VCaP (cell line): ENCODE measurements around the gene MYDGF.
"Not testable (repeated sequence)": the region's sequence is repeated elsewhere in the genome, so short reads cannot be mapped to it uniquely, and the experiment has no call there.

ENCODE experiments used
- H3K27ac ChIP-seq: fragments of 450-650 bp; 2 replicates; pipeline ENCODE4 v1.5.1; 2017
- TF ChIP-seq, protein P1 (sequence below): fragments of 450-650 bp; conservative IDR thresholded peaks from 2 replicates; pipeline ENCODE4 v1.5.1; 2017; ENCODE audit warnings: mild to moderate bottlenecking, moderate library complexity

Gene MYDGF

GRCh38 chr19:4690361-4690760 lies 20.2 kb upstream of the MYDGF start:
- TF ChIP-seq, protein P1, sequence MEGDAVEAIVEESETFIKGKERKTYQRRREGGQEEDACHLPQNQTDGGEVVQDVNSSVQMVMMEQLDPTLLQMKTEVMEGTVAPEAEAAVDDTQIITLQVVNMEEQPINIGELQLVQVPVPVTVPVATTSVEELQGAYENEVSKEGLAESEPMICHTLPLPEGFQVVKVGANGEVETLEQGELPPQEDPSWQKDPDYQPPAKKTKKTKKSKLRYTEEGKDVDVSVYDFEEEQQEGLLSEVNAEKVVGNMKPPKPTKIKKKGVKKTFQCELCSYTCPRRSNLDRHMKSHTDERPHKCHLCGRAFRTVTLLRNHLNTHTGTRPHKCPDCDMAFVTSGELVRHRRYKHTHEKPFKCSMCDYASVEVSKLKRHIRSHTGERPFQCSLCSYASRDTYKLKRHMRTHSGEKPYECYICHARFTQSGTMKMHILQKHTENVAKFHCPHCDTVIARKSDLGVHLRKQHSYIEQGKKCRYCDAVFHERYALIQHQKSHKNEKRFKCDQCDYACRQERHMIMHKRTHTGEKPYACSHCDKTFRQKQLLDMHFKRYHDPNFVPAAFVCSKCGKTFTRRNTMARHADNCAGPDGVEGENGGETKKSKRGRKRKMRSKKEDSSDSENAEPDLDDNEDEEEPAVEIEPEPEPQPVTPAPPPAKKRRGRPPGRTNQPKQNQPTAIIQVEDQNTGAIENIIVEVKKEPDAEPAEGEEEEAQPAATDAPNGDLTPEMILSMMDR, result no peak
- H3K27ac ChIP-seq, result no peak overlapping the region

GRCh38 chr19:4689403-4689802 lies 19.3 kb upstream of the MYDGF start:
- TF ChIP-seq, protein P1, result no peak
- H3K27ac ChIP-seq, result no peak overlapping the region

- TF ChIP-seq, protein P1, result no peak
- H3K27ac ChIP-seq, result no peak overlapping the region
Observed at GRCh38 chr19:4688587-4688986, 18.4 kb upstream of the MYDGF start.

DNA sequence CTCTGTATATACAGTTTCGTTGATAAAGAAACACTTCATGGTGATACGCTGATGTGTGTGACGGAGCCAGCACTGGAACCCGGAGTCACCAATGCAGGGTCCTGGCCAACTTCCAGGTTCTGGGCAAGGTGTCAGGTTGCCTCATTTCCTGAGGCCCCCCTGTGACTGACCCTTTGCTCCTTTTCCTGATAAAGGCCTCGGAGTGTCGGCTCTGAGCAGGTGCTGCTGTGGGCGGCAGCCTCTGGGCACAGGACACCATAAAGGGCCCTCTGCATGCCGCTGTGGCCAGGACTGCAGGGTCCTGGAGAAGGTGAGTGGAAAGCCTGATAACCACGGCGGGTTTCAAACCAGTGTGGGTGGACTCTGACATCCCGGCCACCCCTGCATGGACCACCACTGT lies 17.3 kb upstream of the MYDGF start:
- TF ChIP-seq, protein P1, result no peak
- no peak overlapping the region for H3K27ac ChIP-seq

GRCh38 chr19:4686700-4687099 lies 16.6 kb upstream of the MYDGF start:
- TF ChIP-seq, protein P1, result no peak
- H3K27ac ChIP-seq, result no peak overlapping the region

DNA sequence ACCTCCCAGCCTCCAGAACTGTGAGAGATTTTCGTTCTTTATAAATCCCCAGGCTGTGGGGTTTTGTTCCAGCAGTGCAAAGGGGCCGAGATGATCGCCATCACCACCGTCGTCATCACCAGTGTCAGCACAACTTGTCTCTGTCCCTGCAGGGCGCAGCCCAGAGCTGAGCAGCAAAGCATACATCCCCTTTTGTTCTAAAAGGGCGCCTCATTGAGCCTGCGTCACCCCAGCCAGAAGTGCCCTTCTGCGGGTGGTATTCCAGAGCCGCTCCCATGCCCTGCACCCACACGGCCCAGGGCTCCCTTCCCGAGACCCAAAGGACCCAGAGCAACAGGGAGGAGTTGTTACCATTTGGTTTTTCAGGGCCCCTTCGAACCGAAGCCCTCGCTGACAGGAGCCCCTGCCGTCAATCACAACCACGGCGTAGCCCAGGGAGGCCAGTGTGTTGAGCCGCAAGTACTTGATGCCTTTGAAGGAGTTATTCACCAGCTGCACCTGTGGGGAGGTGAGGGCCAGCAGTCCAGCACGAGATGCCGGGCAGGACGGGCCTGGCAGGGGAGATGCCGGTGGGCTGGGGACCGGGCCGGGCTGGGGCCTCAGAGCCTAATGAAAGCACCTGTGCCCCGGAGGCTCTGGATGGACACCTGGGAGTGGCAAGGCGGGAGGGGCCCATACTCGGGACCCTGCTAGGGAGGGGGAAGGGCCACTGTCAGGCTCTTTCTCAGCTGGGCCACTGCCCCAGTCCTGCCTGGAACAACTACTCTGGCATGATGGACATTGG lies 14.4 kb upstream of the MYDGF start:
- H3K27ac ChIP-seq, result no peak overlapping the region
- TF ChIP-seq, protein P1, result no peak

- TF ChIP-seq, protein P1, result no peak
- no peak overlapping the region for H3K27ac ChIP-seq
Observed at GRCh38 chr19:4682417-4683200, 12.5 kb upstream of the MYDGF start.

DNA sequence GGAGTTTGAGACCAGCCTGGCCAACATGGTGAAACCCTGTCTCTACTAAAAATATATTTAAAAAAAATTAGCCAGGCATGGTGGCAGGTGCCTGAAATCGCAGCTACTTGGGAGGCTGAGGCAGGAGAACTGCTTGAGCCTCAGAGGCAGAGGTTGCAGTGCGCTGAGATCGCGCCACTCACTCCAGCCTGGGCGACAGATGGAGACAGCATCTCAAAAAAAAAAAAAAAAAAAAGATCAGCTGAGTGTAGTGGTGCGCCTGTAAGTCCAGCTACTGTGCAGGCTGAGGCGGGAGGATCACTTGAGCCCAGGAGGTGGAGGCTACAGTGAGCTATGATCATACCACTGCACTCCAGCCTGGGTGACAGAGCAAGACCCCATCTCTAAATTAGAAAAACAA lies 9.9 kb upstream of the MYDGF start:
- not testable (repeated sequence) for H3K27ac ChIP-seq
